Measurements from ENCODE around the gene LIN7C. TPM values are rescaled to one million over a fixed set of nuclear protein-coding genes. Genes with fewer than 3 reads are reported as not detected.
A peak's percentile ranks its signal among the peaks of the same experiment; 100 is the strongest.

LIN7C gene
- total and polyA plus RNA-seq, 2 of the 13 experiments (the other 11 are each of a cell fraction or from before 2014, with no cell fraction given): 14.8 to 37.2 TPM

GRCh38 chr11:27472398-27473016 lies 34.1 kb downstream of the LIN7C start, which contains the start of gene LGR4 (continued):
- TF ChIP-seq CREB3 (CRISPR knock-in tag; IDR thresholded peaks at IDR 0.05) (no peak), ZNF616 (CRISPR knock-in tag; IDR thresholded peaks at IDR 0.05; ENCODE audit: low read depth) (no peak), FOXA3 (CRISPR knock-in tag; IDR thresholded peaks at IDR 0.05) (0 out of 2 replicates have a peak, but pooled peaks have one; percentile 8), THAP11 (CRISPR knock-in tag; IDR thresholded peaks at IDR 0.05) (peak; percentile 53), ZNF564 (CRISPR knock-in tag; IDR thresholded peaks at IDR 0.05) (peak; percentile 69), REPIN1 (CRISPR knock-in tag; IDR thresholded peaks at IDR 0.05; ENCODE audit: borderline replicate concordance, low read depth) (0 out of 2 replicates have a peak, but pooled peaks have one; percentile 22), SUZ12 (IDR thresholded peaks at IDR 0.05; ENCODE audit: low read depth, low read length) (no peak), CBX5 (CRISPR knock-in tag; IDR thresholded peaks at IDR 0.05; ENCODE audit: borderline replicate concordance) (peak; percentile 41; the same call in 1 of the 2 replicates), TBX3 (IDR thresholded peaks at IDR 0.05; ENCODE audit: borderline replicate concordance) (no peak), ASH2L (IDR thresholded peaks at IDR 0.05; ENCODE audit: insufficient read length, low read depth, low read length) (peak; percentile 31), KDM4B (CRISPR knock-in tag; IDR thresholded peaks at IDR 0.05) (peak; percentile 65; the same call in 1 of the 2 replicates)
